HL-60/S4 treated with phorbol 12-myristate 13-acetate at 8.2 ng/mL for 4 days and 3 days (cell line): ENCODE measurements around the gene NTSR2.

Source experiments
- in situ Hi-C: fragments of 300-500 bp; cut with MboI; formaldehyde crosslinking; loops from 2 replicates; pipeline ENCODE4 v1.15.0; 2022; ENCODE audit warnings: low sequenced_read_pairs

The NTSR2 gene

GRCh38 chr2:11669454-11670291, at the start of gene NTSR2:
TSS of gene NTSR2 (minus strand) at chr2:11670195. CDS start at chr2:11670129, 66 bp downstream.
- in situ Hi-C loops, result no loop called here

GRCh38 chr2:11719230-11719977, 49.4 kb upstream of the NTSR2 start:
- in situ Hi-C loops, result no loop called here

GRCh38 chr2:11718606-11719005, 48.6 kb upstream of the NTSR2 start:
- in situ Hi-C loops, result no loop called here

- in situ Hi-C loops, result no loop called here
These were observed 47.6 kb upstream of the NTSR2 start for GRCh38 chr2:11717623-11718022.

GRCh38 chr2:11716689-11717321, 46.8 kb upstream of the NTSR2 start:
- in situ Hi-C loops, result no loop called here

- in situ Hi-C loops, result no loop called here
These were observed 46.1 kb upstream of the NTSR2 start for GRCh38 chr2:11715987-11716652.

- in situ Hi-C loops, result no loop called here
These were observed 43.8 kb upstream of the NTSR2 start for GRCh38 chr2:11713815-11714214.

GRCh38 chr2:11712866-11713265, 42.9 kb upstream of the NTSR2 start:
- in situ Hi-C loops, result no loop called here

GRCh38 chr2:11711751-11712150, 41.8 kb upstream of the NTSR2 start:
- in situ Hi-C loops, result no loop called here

- in situ Hi-C loops, result no loop called here
These were observed 41.3 kb upstream of the NTSR2 start for GRCh38 chr2:11711354-11711716.

GRCh38 chr2:11710632-11711353, 40.8 kb upstream of the NTSR2 start:
- in situ Hi-C loops, result no loop called here

GRCh38 chr2:11710210-11710609, 40.2 kb upstream of the NTSR2 start:
- in situ Hi-C loops, result no loop called here

GRCh38 chr2:11709293-11709692, 39.3 kb upstream of the NTSR2 start:
- in situ Hi-C loops, result no loop called here

GRCh38 chr2:11708106-11708505, 38.1 kb upstream of the NTSR2 start:
- in situ Hi-C loops, result no loop called here

- in situ Hi-C loops, result no loop called here
These were observed 35.7 kb upstream of the NTSR2 start for GRCh38 chr2:11705711-11706110.

- in situ Hi-C loops, result no loop called here
These were observed 35.1 kb upstream of the NTSR2 start for GRCh38 chr2:11705063-11705462.

- in situ Hi-C loops, result no loop called here
These were observed 33.7 kb upstream of the NTSR2 start for GRCh38 chr2:11703700-11704099.

- in situ Hi-C loops, result no loop called here
These were observed 33.0 kb upstream of the NTSR2 start for GRCh38 chr2:11702946-11703345.

GRCh38 chr2:11701751-11702301, 31.8 kb upstream of the NTSR2 start:
- in situ Hi-C loops, result no loop called here

- in situ Hi-C loops, result no loop called here
These were observed 31.2 kb upstream of the NTSR2 start for GRCh38 chr2:11701206-11701605.
